Measurements from ENCODE around the gene GUCA1C. TPM values are rescaled to one million over a fixed set of nuclear protein-coding genes. Genes with fewer than 3 reads are reported as not detected.

The GUCA1C gene
- total RNA-seq, 1 experiment from 2014 or later, result not detected

DNA sequence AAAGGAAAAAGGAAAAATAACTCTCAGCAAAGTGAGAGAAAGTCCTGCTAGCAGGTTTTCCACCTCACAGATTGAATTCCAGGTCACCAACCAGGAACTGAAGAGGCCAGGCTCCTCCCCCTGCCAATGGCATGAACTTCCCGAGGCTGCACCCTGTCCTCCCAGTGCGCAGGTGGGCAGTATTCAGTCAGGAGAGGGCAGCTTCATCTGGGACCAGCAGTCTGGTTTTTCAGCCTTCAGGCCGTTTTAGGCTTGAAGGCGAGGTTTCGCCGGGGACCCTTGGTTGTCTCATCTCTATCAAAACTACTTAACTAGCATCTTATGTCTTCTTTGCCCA, 89.9 kb downstream of the GUCA1C start:
- no peak for DNase-seq (ENCODE audit: low read depth, low spot score)
- in situ Hi-C loops (cut with HindIII; ENCODE audit: low pct_unique_long_range_greater_than_20kb, low sequenced_read_pairs) (no loop called here), intact Hi-C loops (cut with micrococcal nuclease; ENCODE audit: unreplicated experiment) (no loop called here)
- Histone ChIP-seq H3K27me3 (ENCODE audit: control insufficient read depth, insufficient read depth, low read length) (no peaks in the 10 kb centered on the region; the same call in 1 of the 2 replicates), H3K9me3 (ENCODE audit: control insufficient read depth, insufficient read depth, low read depth, low read length) (no peaks in the 10 kb centered on the region), H3K27ac (ENCODE audit: low read length) (no peak overlapping the region), H3K4me1 (ENCODE audit: control insufficient read depth, insufficient read depth, low read length) (no peaks in the 10 kb centered on the region), H3K36me3 (ENCODE audit: control insufficient read depth, insufficient read depth, low read length) (no peaks in the 10 kb centered on the region), H3K4me3 (ENCODE audit: low read depth in 2 of 2, low read length in 2 of 2) (no peak overlapping the region)
- ChIA-PET CTCF (no interaction called here), POLR2A (no interaction called here)
- no peak for ATAC-seq
- no peak for TF ChIP-seq CTCF (IDR thresholded peaks at IDR 0.05)
- no peak for TF ChIP-seq REST (IDR thresholded peaks at IDR 0.05; ENCODE audit: insufficient read depth in 1 of 2, low read depth in 2 of 2, low read length in 1 of 2)
- BruUV-seq (replicated peaks), result no TSS peak

- Histone ChIP-seq H3K4me3 (ENCODE audit: low read depth in 2 of 2, low read length in 2 of 2) (no peak overlapping the region), H3K36me3 (ENCODE audit: control insufficient read depth, insufficient read depth, low read length) (no peaks in the 10 kb centered on the region), H3K27me3 (ENCODE audit: control insufficient read depth, insufficient read depth, low read length) (no peaks in the 10 kb centered on the region; the same call in 1 of the 2 replicates), H3K4me1 (ENCODE audit: control insufficient read depth, insufficient read depth, low read length) (no peaks in the 10 kb centered on the region), H3K27ac (ENCODE audit: low read length) (no peak overlapping the region), H3K9me3 (ENCODE audit: control insufficient read depth, insufficient read depth, low read depth, low read length) (no peaks in the 10 kb centered on the region)
- no peak for DNase-seq (ENCODE audit: low read depth, low spot score)
- in situ Hi-C loops (cut with HindIII; ENCODE audit: low pct_unique_long_range_greater_than_20kb, low sequenced_read_pairs), result no loop called here
- no TSS peak for BruUV-seq (replicated peaks)
- intact Hi-C loops (cut with micrococcal nuclease; ENCODE audit: unreplicated experiment), result no loop called here
- no peak for TF ChIP-seq TCF7L2 (IDR thresholded peaks at IDR 0.05; ENCODE audit: low read depth, low read length)
- TF ChIP-seq SIN3A (IDR thresholded peaks at IDR 0.05; ENCODE audit: borderline replicate concordance, insufficient read depth, low read depth, low read length), result no peak
- TF ChIP-seq REST (IDR thresholded peaks at IDR 0.05; ENCODE audit: insufficient read depth in 1 of 2, low read depth in 2 of 2, low read length in 1 of 2), result no peak
- TF ChIP-seq POLR2AphosphoS5 (IDR thresholded peaks at IDR 0.05; ENCODE audit: low read depth, low read length), result no peak
- TF ChIP-seq CTCF (IDR thresholded peaks at IDR 0.05), result no peak
- POLR2A ChIA-PET, result no interaction called here
- ATAC-seq, result peak; percentile 56; the same call in 1 of the 2 replicates
- CTCF ChIA-PET, result no interaction called here
Measured at GRCh38 chr3:108862865-108863798, 90.5 kb downstream of the GUCA1C start.

All from Panc1 (cell line).